Endothelial cell of umbilical vein (primary cell): Measurements from ENCODE around the gene RAB11FIP2. TPM values are rescaled to one million over a fixed set of nuclear protein-coding genes. Genes with fewer than 3 reads are reported as not detected.

Experiments
- BruUV-seq: library from RNA; stranded (reverse); fragments of 400-500 nt; replicated peaks from 2 replicates; lab custom pipeline; 2021; lab: Mats Ljungman, UMichigan
- CTCF ChIA-PET: fragments of 300-600, 350-600 bp; sonication (Branson Sonifier 250); formaldehyde crosslinking; loops from one replicate; lab custom pipeline; 2021; ENCODE audit warnings: antibody characterized with exemption, inconsistent platforms; lab: Charles Lee
- POLR2A ChIA-PET: fragments of 300-600, 350-600 bp; sonication (Branson Sonifier 250); formaldehyde crosslinking; loops from one replicate; lab custom pipeline; 2021; ENCODE audit warnings: antibody characterized with exemption, inconsistent platforms; lab: Charles Lee
- DNase-seq: peaks from one replicate; pipeline ENCODE4 v3.0.0-alpha.2; 2011; ENCODE audit warnings: low read depth, low spot score
- FAIRE-seq: peaks from 2 replicates; lab custom pipeline; 2011; peaks lifted over from hg19 to GRCh38; lab: Jason Lieb, UNC
- H2AFZ ChIP-seq: 2 replicates; pipeline ENCODE4 v1.6.0; 2012; ENCODE audit warnings: low read depth, low read length, control low read depth, inconsistent platforms
- H3K27ac ChIP-seq: 2 replicates; pipeline ENCODE4 v1.5.1; 2011; ENCODE audit warnings: low read depth, mild to moderate bottlenecking, control low read depth, low read length, moderate library complexity; ENCODE audit not compliant: insufficient read depth
- H3K27me3 ChIP-seq, 2 experiments: 2 replicates each; pipeline versions ENCODE4 v1.6.0 to v1.6.1; 2011; ENCODE audit warnings: low read length in 2 of 2, mixed read lengths in 1 of 2; ENCODE audit not compliant: control insufficient read depth in 2 of 2, insufficient read depth in 2 of 2
- H3K36me3 ChIP-seq, 2 experiments: 2 replicates in 1 of 2; 3 replicates in 1 of 2; pipeline ENCODE4 v1.5.1; 2011; ENCODE audit warnings: low read length in 2 of 2, mild to moderate bottlenecking in 1 of 2, moderate library complexity in 1 of 2; ENCODE audit not compliant: control insufficient read depth in 2 of 2, insufficient read depth in 2 of 2; ENCODE audit errors: extremely low read depth in 1 of 2
- H3K4me1 ChIP-seq: 3 replicates; pipeline ENCODE4 v1.5.1; 2011; ENCODE audit warnings: mild to moderate bottlenecking, low read length; ENCODE audit not compliant: control insufficient read depth, insufficient read depth; ENCODE audit errors: extremely low read depth
- H3K4me2 ChIP-seq: 2 replicates; pipeline ENCODE4 v1.6.1; 2011; ENCODE audit warnings: low read length, control low read depth, mixed read lengths; ENCODE audit not compliant: insufficient read depth
- H3K4me3 ChIP-seq, 3 experiments: fragments of 200-600 bp in 1 of 3; sonication (generic), shearing (Covaris generic) in 1 of 3; replicated peaks in 1 of 3; 2 replicates each; pipeline ENCODE4 v1.5.1; 2011 to 2016; ENCODE audit warnings: control low read depth in 3 of 3, low read length in 3 of 3, mild to moderate bottlenecking in 2 of 3, inconsistent platforms in 1 of 3, low read depth in 1 of 3, moderate library complexity in 1 of 3; ENCODE audit not compliant: insufficient read depth in 1 of 3
- H3K79me2 ChIP-seq: 2 replicates; pipeline ENCODE4 v1.6.0; 2012; ENCODE audit warnings: low read length, inconsistent platforms; ENCODE audit not compliant: control insufficient read depth, insufficient read depth
- H3K9ac ChIP-seq: replicated peaks from 2 replicates; pipeline ENCODE3; 2011; ENCODE audit warnings: low read length, control low read depth; ENCODE audit not compliant: insufficient read depth; ENCODE audit errors: extremely low read depth
- H3K9me1 ChIP-seq: replicated peaks from 3 replicates; pipeline ENCODE4 v1.6.0; 2011; ENCODE audit warnings: mild to moderate bottlenecking, low read length; ENCODE audit not compliant: control insufficient read depth, insufficient read depth; ENCODE audit errors: extremely low read depth
- H3K9me3 ChIP-seq: replicated peaks from 2 replicates; pipeline ENCODE4 v1.5.1; 2012; ENCODE audit warnings: low read length, inconsistent platforms; ENCODE audit not compliant: control insufficient read depth, insufficient read depth
- H4K20me1 ChIP-seq: replicated peaks from 2 replicates; pipeline ENCODE3; 2011; ENCODE audit warnings: mild to moderate bottlenecking, low read length; ENCODE audit not compliant: control insufficient read depth, insufficient read depth; ENCODE audit errors: extremely low read depth
- CTCF ChIP-seq, 2 donors: IDR thresholded peaks; 1 replicate in 1 of 2; 2 replicates in 1 of 2; pipeline ENCODE4 v1.5.1; 2011; ENCODE audit warnings: low read length in 2 of 2, mild to moderate bottlenecking in 2 of 2, moderate library complexity in 2 of 2, control low read depth in 1 of 2, inconsistent platforms in 1 of 2, low read depth in 1 of 2; ENCODE audit not compliant: insufficient read depth in 1 of 2; ENCODE audit errors: extremely low read depth in 1 of 2
- EZH2 ChIP-seq: IDR thresholded peaks from 2 replicates; pipeline ENCODE4 v1.6.1; 2012; ENCODE audit warnings: borderline replicate concordance, low read depth, mild to moderate bottlenecking, moderate library complexity, low read length, inconsistent platforms; ENCODE audit not compliant: severe bottlenecking
- FOS ChIP-seq: IDR thresholded peaks from 2 replicates; pipeline ENCODE4 v1.6.1; 2011; ENCODE audit warnings: mild to moderate bottlenecking, low read length, moderate library complexity, borderline replicate concordance; ENCODE audit not compliant: insufficient read depth
- GATA2 ChIP-seq: IDR thresholded peaks from 2 replicates; pipeline ENCODE4 v1.7.0; 2011; ENCODE audit warnings: low read depth, mild to moderate bottlenecking, moderate library complexity, mixed read lengths, low read length; ENCODE audit not compliant: insufficient read length, insufficient read depth
- JUN ChIP-seq: IDR thresholded peaks from 2 replicates; pipeline ENCODE4 v1.6.1; 2011; ENCODE audit warnings: borderline replicate concordance, low read depth; ENCODE audit not compliant: insufficient read length, insufficient read depth
- MAX ChIP-seq: IDR thresholded peaks from 2 replicates; pipeline ENCODE4 v1.6.1; 2011; ENCODE audit not compliant: insufficient read depth, insufficient read length
- MYC ChIP-seq: IDR thresholded peaks from one replicate; pipeline ENCODE4 v1.6.1; 2011; ENCODE audit warnings: mild to moderate bottlenecking, low read depth, low read length
- POLR2A ChIP-seq: IDR thresholded peaks from 2 replicates; pipeline ENCODE4 v1.6.1; 2012; ENCODE audit warnings: low read depth, mild to moderate bottlenecking, control low read depth, low read length
- POLR2AphosphoS5 ChIP-seq: IDR thresholded peaks from 2 replicates; pipeline ENCODE4 v1.6.1; 2012; ENCODE audit warnings: low read depth, mild to moderate bottlenecking, control low read depth, low read length, moderate library complexity; ENCODE audit not compliant: insufficient read depth
- dilution Hi-C: fragments of 300-500 bp; cut with MboI; formaldehyde crosslinking; loops from one replicate; pipeline ENCODE4 v1.15.0; 2019; ENCODE audit warnings: low sequenced_read_pairs; ENCODE audit not compliant: extremely low pct_ligation_motif_present
- intact Hi-C: fragments of 100-400 bp; cut with micrococcal nuclease; formaldehyde crosslinking; loops from one replicate; pipeline ENCODE4 v1.10.0; 2022
- polyA plus RNA-seq, 4 experiments: library from polyadenylated mRNA; depleted of rRNA in 3 of 4; stranded (reverse) in 3 of 4; unstranded in 1 of 4; fragments of >200 nt; gene quantifications; 2 replicates each; pipeline versions ENCODE4 v1.2.1 to v1.2.3, GENCODE V29; 2011 to 2012; ENCODE audit warnings: missing spikeins in 1 of 4
- total RNA-seq: library from RNA; stranded (reverse); gene quantifications from 2 replicates; pipeline ENCODE4 v1.2.3, GENCODE V29; 2021

Gene RAB11FIP2
- total and polyA plus RNA-seq, 2 donors (not counting 3 experiments of a cell fraction or from before 2014, with no cell fraction given): 1.9 to 8.6 TPM

- Histone ChIP-seq H4K20me1 (no peaks in the 10 kb centered on the region), H3K9ac (no peak overlapping the region), H3K27ac (no peak overlapping the region), H3K79me2 (no peaks in the 10 kb centered on the region), H3K9me3 (no peaks in the 10 kb centered on the region), H3K36me3 (no peaks in the 10 kb centered on the region), H3K9me1 (no peaks in the 10 kb centered on the region), H3K4me1 (peaks cover 3% of the 10 kb centered on the region), H3K4me2 (no peak overlapping the region), H3K27me3 (no peaks in the 10 kb centered on the region), H3K4me3 (no peak overlapping the region), H2AFZ (no peak overlapping the region)
- TF ChIP-seq EZH2 (no peak), CTCF (IDR thresholded peaks at IDR 0.05; ENCODE audit: extremely low read depth in 1 of 2, insufficient read depth in 1 of 2, low read depth in 1 of 2, low read length in 2 of 2) (no peak), POLR2A (no peak), FOS (no peak), JUN (no peak), POLR2AphosphoS5 (no peak), MAX (no peak), MYC (no peak), GATA2 (no peak)
- dilution Hi-C loops: no loop called here
- ChIA-PET POLR2A (no interaction called here), CTCF (interaction anchor here (1.0 kb wide), 1 partner anchor 13 kb away, joined by 3 read pairs; no protein-coding TSS in a partner anchor)
- BruUV-seq: no TSS peak
- FAIRE-seq (no peak), DNase-seq (no peak)
- intact Hi-C loops: no loop called here
Measured at GRCh38 chr10:118028619-118029018, 18.1 kb downstream of the RAB11FIP2 start.
